SJCRH30 (cell line): ENCODE results near the gene KDM2B. TPM values are rescaled to one million over a fixed set of nuclear protein-coding genes. Genes with fewer than 3 reads are reported as not detected.
A peak's percentile ranks its signal among the peaks of the same experiment; 100 is the strongest.

Experiments
- DNase-seq, 2 experiments: peaks; one replicate each; pipeline ENCODE4 v3.0.0-alpha.2; 2015 to 2020
- H3K27ac ChIP-seq: fragments of 250-450 bp; sonication (Bioruptor Pico); 2 replicates; pipeline ENCODE4 v1.5.1; 2020; ENCODE audit warnings: mild to moderate bottlenecking, moderate library complexity
- H3K27me3 ChIP-seq: fragments of 250-450 bp; sonication (Bioruptor Pico); 2 replicates; pipeline ENCODE4 v1.5.1; 2020; ENCODE audit warnings: mild to moderate bottlenecking, moderate library complexity
- H3K36me3 ChIP-seq: fragments of 250-450 bp; sonication (Bioruptor Pico); 2 replicates; pipeline ENCODE4 v1.5.1; 2020; ENCODE audit warnings: mild to moderate bottlenecking, moderate library complexity
- H3K4me1 ChIP-seq: fragments of 250-450 bp; sonication (Bioruptor Pico); 2 replicates; pipeline ENCODE4 v1.5.1; 2020; ENCODE audit warnings: mild to moderate bottlenecking, moderate library complexity
- H3K4me3 ChIP-seq: fragments of 250-450 bp; sonication (Bioruptor Pico); 2 replicates; pipeline ENCODE4 v1.5.1; 2020; ENCODE audit warnings: mild to moderate bottlenecking, moderate library complexity
- H3K9me3 ChIP-seq: fragments of 250-450 bp; sonication (Bioruptor Pico); replicated peaks from 2 replicates; pipeline ENCODE4 v1.5.1; 2020; ENCODE audit warnings: mild to moderate bottlenecking, moderate library complexity
- total RNA-seq: library from RNA; depleted of rRNA; stranded (reverse); fragments of >200 nt; shearing (Covaris generic); gene quantifications from 2 replicates; pipeline ENCODE4 v1.2.3, GENCODE V29; 2014; rRNA removed

Gene KDM2B
- total RNA-seq, result 44.0 and 48.4 TPM in 2 replicates

GRCh38 chr12:121580959-121581685, at the start of gene KDM2B:
KDM2B (minus strand) TSS chr12:121581023; CDS start chr12:121580911, 112 bp downstream.
- Histone ChIP-seq H3K4me3 (peak within 1 kb of the TSS; percentile 63), H3K27me3 (no peaks in the 10 kb centered on the region), H3K36me3 (no peaks in the 10 kb centered on the region), H3K27ac (peak within 1 kb of the TSS; percentile 93), H3K4me1 (peaks cover 17% of the 10 kb centered on the region), H3K9me3 (no peaks in the 10 kb centered on the region)
- peak; percentile 55 to 73 for DNase-seq

- no peak overlapping the region for H3K27ac ChIP-seq
- no peaks in the 10 kb centered on the region for H3K27me3 ChIP-seq
- no peaks in the 10 kb centered on the region for H3K36me3 ChIP-seq
- H3K9me3 ChIP-seq, result no peaks in the 10 kb centered on the region
- DNase-seq, result no peak
- H3K4me1 ChIP-seq, result peaks cover 22% of the 10 kb centered on the region
- no peak overlapping the region for H3K4me3 ChIP-seq
Observed at GRCh38 chr12:121628536-121628935, 47.7 kb upstream of the KDM2B start.

- peak overlapping the region; percentile 72 for H3K4me3 ChIP-seq
- H3K36me3 ChIP-seq, result no peaks in the 10 kb centered on the region
- H3K9me3 ChIP-seq, result no peaks in the 10 kb centered on the region
- H3K27me3 ChIP-seq, result no peaks in the 10 kb centered on the region
- peaks cover 19% of the 10 kb centered on the region for H3K4me1 ChIP-seq
- no peak overlapping the region for H3K27ac ChIP-seq
- DNase-seq, result no peak
Observed at GRCh38 chr12:121628037-121628436, 47.2 kb upstream of the KDM2B start.

GRCh38 chr12:121626853-121627640, 46.2 kb upstream of the KDM2B start:
- H3K4me1 ChIP-seq, result peaks cover 11% of the 10 kb centered on the region; the same call in 1 of the 2 replicates
- no peaks in the 10 kb centered on the region for H3K36me3 ChIP-seq
- peak overlapping the region; percentile 72 for H3K4me3 ChIP-seq
- DNase-seq, result peak; percentile 80 to 81
- no peaks in the 10 kb centered on the region for H3K27me3 ChIP-seq
- peak overlapping the region; percentile 55 for H3K27ac ChIP-seq
- H3K9me3 ChIP-seq, result no peaks in the 10 kb centered on the region

- peaks cover 11% of the 10 kb centered on the region; the same call in 1 of the 2 replicates for H3K4me1 ChIP-seq
- DNase-seq, result peak; percentile 95 to 96
- H3K27me3 ChIP-seq, result no peaks in the 10 kb centered on the region
- H3K9me3 ChIP-seq, result no peaks in the 10 kb centered on the region
- H3K27ac ChIP-seq, result peak within 1 kb of the TSS; percentile 55
- no peaks in the 10 kb centered on the region for H3K36me3 ChIP-seq
- H3K4me3 ChIP-seq, result peak within 1 kb of the TSS; percentile 72
Observed at GRCh38 chr12:121626087-121626852, 45.4 kb upstream of the KDM2B start, which contains the start of gene ORAI1. ORAI1 (plus strand) TSS chr12:121626530.

- Histone ChIP-seq H3K36me3 (no peaks in the 10 kb centered on the region), H3K4me3 (no peak overlapping the region), H3K27me3 (no peaks in the 10 kb centered on the region), H3K4me1 (peaks cover 9% of the 10 kb centered on the region; the same call in 1 of the 2 replicates), H3K27ac (no peak overlapping the region), H3K9me3 (no peaks in the 10 kb centered on the region)
- peak in 1 of 2 experiments; percentile 64 for DNase-seq
Observed at GRCh38 chr12:121620333-121620891, 39.6 kb upstream of the KDM2B start.

GRCh38 chr12:121618659-121619233, 37.9 kb upstream of the KDM2B start:
- H3K4me1 ChIP-seq, result peaks cover 4% of the 10 kb centered on the region; the same call in 1 of the 2 replicates
- no peak for DNase-seq
- H3K27ac ChIP-seq, result no peak overlapping the region
- no peaks in the 10 kb centered on the region for H3K36me3 ChIP-seq
- H3K27me3 ChIP-seq, result no peaks in the 10 kb centered on the region
- no peaks in the 10 kb centered on the region for H3K9me3 ChIP-seq
- no peak overlapping the region for H3K4me3 ChIP-seq

GRCh38 chr12:121614872-121615467, 34.1 kb upstream of the KDM2B start:
- Histone ChIP-seq H3K36me3 (no peaks in the 10 kb centered on the region), H3K4me1 (no peaks in the 10 kb centered on the region), H3K27me3 (no peaks in the 10 kb centered on the region), H3K4me3 (no peak overlapping the region), H3K9me3 (no peaks in the 10 kb centered on the region), H3K27ac (no peak overlapping the region)
- DNase-seq, result no peak

- H3K27me3 ChIP-seq, result no peaks in the 10 kb centered on the region
- no peaks in the 10 kb centered on the region for H3K4me1 ChIP-seq
- no peaks in the 10 kb centered on the region for H3K36me3 ChIP-seq
- no peaks in the 10 kb centered on the region for H3K9me3 ChIP-seq
- DNase-seq, result no peak
- H3K27ac ChIP-seq, result no peak overlapping the region
- no peak overlapping the region for H3K4me3 ChIP-seq
Observed at GRCh38 chr12:121613462-121613861, 32.6 kb upstream of the KDM2B start.

- Histone ChIP-seq H3K9me3 (no peaks in the 10 kb centered on the region), H3K27me3 (no peaks in the 10 kb centered on the region), H3K27ac (no peak overlapping the region), H3K4me3 (no peak overlapping the region), H3K36me3 (no peaks in the 10 kb centered on the region), H3K4me1 (no peaks in the 10 kb centered on the region)
- DNase-seq, result peak; percentile 30 to 40
Observed at GRCh38 chr12:121611306-121611705, 30.5 kb upstream of the KDM2B start.

- DNase-seq, result peak; percentile 46 to 79
- H3K27me3 ChIP-seq, result no peaks in the 10 kb centered on the region
- H3K4me1 ChIP-seq, result no peaks in the 10 kb centered on the region
- H3K27ac ChIP-seq, result peak overlapping the region; percentile 32; the same call in 1 of the 2 replicates
- no peaks in the 10 kb centered on the region for H3K36me3 ChIP-seq
- H3K4me3 ChIP-seq, result peak overlapping the region; percentile 15
- no peaks in the 10 kb centered on the region for H3K9me3 ChIP-seq
Observed at GRCh38 chr12:121610239-121611149, 29.7 kb upstream of the KDM2B start.

- no peaks in the 10 kb centered on the region for H3K4me1 ChIP-seq
- no peak overlapping the region for H3K4me3 ChIP-seq
- no peaks in the 10 kb centered on the region for H3K27me3 ChIP-seq
- no peaks in the 10 kb centered on the region for H3K36me3 ChIP-seq
- no peak for DNase-seq
- H3K9me3 ChIP-seq, result no peaks in the 10 kb centered on the region
- H3K27ac ChIP-seq, result no peak overlapping the region
Observed at GRCh38 chr12:121608301-121608700, 27.5 kb upstream of the KDM2B start.

GRCh38 chr12:121603581-121603980, 22.8 kb upstream of the KDM2B start:
- no peaks in the 10 kb centered on the region for H3K9me3 ChIP-seq
- no peaks in the 10 kb centered on the region for H3K36me3 ChIP-seq
- H3K4me3 ChIP-seq, result no peak overlapping the region
- no peaks in the 10 kb centered on the region for H3K27me3 ChIP-seq
- no peak for DNase-seq
- H3K27ac ChIP-seq, result no peak overlapping the region
- 0 out of 2 replicates have a peak, but pooled peaks cover 3% of the 10 kb centered on the region for H3K4me1 ChIP-seq
